Tongue (tissue), 2 donors: Measurements from ENCODE around the gene NOX5. TPM values are rescaled to one million over a fixed set of nuclear protein-coding genes. Genes with fewer than 3 reads are reported as not detected.

Source experiments
- DNase-seq: peaks from one replicate; pipeline ENCODE4 v3.0.0-alpha.2; 2015
- total RNA-seq: library from RNA; depleted of rRNA; stranded (reverse); fragments of >200 nt; gene quantifications from one replicate; pipeline ENCODE4 v1.2.3, GENCODE V29; 2014

NOX5 gene
- total RNA-seq, 1 donor from 2014 or later, result not detected

DNA sequence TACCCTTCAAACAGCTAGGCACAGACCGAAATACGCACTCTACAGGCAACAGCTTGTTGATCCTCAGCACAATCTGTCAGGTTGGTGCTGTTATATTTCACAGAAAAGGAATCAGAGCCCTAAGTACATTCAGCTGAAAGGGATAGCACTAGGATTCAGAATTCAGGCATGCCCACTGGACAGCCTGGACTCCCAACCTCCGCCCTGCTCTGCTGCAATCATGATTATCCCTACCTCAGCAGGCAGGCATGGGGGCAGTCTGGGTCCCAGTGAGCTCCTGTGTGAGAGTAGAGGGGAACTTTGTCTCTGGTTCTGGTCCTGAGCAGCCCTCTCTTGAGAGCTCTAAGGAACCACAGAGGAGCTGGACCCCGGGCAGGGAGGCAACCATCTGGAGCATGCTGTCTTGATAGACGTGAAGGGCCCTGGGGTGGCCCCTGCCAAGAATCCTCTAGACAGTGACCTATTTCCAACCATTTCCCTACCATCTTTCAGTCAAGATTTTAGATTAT, 23.4 kb upstream of the NOX5 start:
- DNase-seq, result no peak

DNA sequence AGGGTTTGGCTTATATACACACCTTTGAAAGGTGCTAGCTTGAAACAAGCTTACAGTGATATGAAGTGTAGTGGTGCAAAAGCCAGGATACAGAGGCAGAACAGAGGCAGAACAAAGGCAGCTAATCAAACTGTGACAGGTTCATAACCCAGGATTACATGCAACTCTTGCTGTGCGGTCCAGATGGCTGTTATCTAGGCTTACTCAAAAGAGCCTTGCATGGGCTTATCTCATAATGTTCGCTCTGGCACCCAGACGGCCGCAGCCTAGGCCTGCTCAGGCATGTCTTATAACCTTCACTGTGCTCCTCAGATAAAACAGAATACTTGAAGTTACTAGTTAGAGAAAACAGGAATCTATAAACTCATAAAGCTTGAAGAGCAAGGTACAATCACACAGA, 22.8 kb upstream of the NOX5 start:
- DNase-seq, result no peak

DNA sequence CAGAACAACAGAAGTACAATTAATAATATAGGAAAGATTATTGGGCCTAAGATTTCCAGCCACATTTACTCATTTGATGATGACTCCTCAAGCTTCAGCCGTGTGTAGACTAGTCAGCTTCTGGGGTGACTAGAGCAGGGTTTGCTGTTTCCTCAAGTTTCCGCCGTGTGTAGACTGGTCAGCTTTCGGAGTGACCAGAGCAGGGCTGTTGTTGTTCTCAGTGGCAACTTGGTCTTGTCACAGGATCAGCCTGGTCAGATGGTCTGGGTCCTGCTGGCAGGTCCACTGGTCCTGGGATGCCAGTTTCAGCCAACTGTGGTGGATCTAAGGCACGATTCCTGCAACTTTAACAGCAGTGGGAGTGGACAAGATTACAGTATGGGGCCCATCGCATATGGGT, 21.8 kb upstream of the NOX5 start:
- no peak for DNase-seq

DNA sequence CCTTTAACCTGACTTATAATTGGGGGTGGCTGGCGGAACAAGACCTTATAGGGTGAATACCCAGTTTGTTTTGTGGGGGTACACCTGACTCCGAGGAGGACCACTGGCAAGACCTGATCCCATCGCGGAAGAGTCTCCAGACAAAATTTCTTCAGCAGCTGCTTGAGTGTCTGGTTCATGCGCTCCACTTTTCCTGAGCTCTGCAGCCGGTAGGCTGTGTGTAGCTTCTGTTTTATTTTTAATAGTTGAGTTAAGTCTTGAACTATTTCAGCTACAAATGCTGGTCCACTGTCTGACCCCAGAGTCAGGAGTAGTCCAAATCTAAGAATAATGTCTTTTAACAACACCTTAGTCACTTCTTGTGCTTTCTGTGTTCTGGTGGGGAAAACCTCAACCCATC, 21.2 kb upstream of the NOX5 start:
- DNase-seq, result no peak

DNA sequence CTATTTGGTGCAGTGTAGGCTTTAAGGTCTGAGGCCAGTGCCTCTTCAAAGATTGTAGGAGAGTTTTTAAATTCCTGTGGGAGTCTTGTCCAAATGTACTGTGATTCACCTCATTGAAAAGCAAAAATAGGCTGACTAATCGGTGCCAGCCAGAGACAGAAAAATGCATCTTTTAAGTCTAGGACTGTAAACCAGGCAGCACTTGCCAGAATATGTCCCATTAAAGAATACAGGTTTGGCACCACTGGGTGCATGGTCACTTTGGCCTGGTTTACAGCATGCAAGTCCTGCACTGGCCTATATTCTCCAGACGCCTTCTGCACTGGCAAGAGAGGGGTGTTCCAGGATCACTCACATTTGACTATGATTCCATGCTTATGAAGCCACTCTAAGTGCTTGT, 20.3 kb upstream of the NOX5 start:
- no peak for DNase-seq

DNA sequence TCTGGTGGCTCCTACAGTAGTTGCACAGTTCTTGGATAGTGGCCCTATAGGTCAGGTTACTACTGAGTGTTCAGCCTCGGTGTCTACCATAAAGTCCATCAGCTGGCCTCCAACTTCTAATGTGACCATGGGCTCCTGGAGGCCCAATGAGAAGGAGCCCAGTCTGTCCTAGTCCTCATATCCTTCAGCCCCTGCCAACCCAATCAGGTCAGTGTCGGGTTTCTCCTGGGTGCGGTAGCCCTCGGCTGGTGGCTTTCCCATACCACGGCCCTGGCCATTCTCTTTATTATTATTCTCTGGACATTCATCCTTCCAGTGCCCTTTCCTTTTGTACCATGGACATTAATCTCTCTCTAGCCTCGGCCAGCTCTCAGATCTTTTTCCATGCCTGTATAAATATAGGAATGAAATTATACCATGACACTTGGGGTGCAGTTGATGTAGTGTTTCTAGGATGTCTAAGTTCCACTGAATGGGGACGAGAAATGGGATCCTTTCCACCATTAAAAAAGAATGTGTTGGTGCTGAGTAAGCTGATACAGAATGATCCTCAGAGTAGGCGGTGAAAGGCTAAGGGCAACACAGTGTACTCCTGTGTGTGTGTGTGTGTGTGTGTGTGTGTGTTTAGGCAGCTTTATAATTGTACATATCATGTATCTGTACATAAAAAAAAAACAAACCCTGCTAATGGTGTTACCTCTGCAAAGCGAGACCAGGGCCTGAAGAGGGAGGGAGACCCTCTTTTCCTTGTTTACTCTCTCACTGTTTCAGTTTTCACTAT, 19.3 kb upstream of the NOX5 start:
- no peak for DNase-seq

DNA sequence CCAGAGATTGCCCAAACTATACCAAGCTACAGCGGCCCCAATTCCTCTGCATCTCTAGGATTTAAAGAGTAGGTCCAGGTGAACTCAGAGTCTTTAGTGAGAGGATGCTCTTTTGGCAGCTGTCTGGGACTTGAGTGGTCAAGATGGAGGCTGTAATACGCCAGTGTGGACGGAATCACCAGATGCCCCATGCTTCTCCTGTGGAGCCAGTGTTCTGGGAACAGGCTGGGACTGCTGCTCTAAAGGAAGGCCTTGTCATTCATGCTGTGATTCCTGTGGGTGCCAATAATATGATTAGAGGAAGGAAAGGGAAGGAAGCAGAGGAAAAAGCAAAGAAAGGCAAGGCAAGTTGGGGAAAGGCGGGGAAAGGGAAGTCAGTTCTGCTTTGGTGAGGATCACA, 17.4 kb upstream of the NOX5 start:
- DNase-seq, result no peak

DNA sequence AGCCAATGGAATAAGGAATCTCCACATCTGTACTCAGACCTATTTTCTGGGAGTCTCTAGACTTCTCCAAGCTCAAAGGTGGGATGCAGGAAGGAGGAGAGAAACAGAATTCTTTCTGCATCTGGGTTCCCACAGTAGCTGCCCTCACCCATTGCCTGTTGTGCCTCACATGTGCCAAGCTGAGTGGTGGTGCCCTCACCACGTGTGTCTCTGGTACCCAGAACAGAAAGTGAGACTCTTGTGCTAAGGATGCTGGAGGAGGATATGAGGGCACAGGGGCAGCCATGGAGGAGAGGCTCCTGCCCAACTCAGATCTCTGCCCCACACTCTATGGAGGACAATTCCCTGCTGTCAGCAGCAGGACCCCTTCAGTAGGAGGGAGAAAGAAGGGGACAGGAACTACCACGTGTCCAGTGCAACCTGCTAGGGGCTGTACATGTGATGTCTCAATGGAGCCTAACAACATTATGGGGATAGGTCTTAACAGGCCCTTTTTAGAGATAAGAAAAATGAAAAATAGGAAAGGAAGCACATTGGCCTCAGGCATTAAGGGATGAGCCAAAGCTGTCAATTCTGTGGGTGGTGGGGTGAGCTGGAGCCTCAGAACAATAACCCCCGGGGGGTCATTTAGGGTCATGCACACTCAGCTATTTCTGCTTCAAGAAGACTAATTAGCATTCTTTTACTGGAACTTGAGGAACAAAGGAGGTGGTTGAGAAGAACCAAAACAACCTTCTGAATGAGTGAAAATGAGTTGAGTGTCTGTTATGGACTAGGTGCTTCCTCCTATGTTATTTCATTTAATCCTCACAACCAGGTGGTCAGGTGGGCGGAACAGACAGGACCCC, 16.3 kb upstream of the NOX5 start:
- no peak for DNase-seq

DNA sequence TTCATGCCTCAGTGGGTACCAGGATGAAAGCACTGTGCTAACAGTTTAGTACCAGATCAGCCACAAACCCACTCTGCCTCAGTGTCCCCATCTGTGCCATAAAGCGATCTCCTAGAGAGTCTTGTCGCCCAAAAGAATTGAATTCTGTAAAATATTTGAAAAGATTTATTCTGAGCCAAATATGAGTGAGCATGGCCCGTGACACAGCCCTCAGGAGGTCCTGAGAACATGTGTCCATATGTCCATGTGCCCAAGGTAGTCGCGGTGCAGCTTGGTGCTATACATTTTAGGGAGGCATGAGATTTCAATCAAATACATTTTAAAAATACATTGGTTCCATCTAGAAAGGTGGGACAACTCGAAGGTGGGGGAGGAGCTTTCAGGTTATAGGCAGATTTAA, 15.4 kb upstream of the NOX5 start:
- no peak for DNase-seq

DNA sequence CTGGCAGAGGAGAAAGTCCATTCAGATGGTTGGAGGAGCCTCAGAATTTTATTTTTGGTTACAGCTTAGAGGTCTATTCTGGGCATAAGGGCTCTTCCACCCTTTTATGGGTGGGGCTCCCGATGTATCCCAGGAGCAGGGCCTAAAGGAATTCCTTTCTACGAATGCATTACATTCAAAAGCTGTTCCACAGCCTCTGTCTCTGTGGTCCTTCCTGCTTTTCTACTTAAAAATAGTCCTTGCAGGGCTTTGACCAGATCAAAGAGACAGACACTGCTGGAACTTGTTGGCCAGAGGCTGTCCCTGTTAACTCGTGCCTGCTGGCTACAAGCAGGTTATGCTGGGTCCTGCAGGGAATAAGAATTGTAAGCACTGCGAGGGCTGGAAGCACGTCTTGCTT, 14.4 kb upstream of the NOX5 start:
- peak; percentile 45 for DNase-seq

DNA sequence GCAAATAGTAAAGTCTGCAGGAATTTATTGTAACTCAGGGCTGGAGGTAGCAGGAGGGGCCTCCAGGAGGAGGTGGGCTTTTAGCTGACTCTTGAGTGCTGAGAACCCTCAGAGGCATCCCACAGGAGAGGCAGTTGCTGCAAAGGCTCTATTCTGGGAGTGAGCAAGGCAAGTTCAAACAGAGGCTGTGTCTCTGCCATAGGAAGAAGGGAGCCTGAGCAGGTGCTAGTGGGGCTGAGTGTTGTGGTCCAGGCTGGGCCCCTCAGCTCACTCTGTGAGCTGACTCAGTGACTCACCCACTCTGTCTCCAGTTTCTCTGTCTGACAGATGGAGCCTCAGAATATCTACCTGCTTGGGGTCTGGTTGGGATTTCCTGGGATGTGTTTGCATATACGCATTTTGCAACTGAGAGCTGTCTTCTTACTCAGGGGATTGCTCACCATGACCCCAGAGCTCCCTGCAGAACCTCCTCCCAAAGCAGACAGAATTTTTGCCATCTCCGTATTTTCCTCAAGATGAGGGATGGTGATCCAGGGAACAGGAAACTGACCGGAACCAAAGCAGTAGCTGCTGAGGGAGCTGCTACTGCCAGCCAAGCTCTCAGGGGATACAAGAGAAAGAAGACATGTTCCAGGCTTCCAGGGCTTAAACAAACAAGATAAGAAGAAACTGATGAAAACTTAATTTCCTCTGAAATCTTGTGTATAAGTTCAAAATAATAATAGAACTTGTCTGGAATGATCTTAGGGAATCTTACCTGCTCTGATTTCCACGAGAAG, 13.6 kb upstream of the NOX5 start:
- peak; percentile 49 for DNase-seq

DNA sequence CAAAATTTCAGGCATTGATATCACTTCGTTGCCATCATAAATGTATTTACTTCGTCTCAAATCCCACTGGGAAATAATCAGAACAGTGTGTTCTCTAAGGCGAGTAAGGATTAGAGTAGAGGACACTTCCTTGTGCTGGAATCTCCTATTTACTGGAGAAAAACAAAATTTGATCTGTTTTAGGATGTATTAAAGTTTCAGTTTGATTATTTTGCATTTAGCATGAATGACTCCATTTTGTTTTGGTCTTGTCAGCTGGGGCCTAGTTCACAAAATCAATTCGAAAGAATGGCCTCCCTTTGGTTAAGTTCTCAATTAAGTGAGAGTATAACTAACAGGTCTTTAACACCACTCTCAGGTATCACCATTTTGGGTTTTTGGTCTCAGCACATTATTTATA, 11.7 kb upstream of the NOX5 start:
- no peak for DNase-seq

DNA sequence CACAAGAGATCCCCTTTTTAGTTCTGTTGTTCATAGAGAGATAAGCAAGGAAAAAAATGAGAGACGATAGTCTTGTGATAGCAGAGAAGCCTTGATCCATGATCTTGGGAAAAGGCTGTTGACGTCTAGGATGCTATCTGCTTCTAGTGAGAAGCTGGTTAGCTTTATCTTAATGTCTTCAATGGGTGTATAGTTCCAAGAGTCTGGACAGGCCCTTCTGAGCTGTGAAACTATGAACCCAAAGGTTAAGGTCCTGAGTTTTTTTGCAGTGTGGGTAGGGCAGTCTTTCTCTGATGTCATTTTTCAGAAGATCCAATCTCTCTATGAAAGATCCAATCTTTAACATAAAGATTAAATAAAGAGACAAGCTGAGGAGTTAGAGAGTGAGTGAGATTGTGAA, 10.5 kb upstream of the NOX5 start:
- DNase-seq, result no peak

DNA sequence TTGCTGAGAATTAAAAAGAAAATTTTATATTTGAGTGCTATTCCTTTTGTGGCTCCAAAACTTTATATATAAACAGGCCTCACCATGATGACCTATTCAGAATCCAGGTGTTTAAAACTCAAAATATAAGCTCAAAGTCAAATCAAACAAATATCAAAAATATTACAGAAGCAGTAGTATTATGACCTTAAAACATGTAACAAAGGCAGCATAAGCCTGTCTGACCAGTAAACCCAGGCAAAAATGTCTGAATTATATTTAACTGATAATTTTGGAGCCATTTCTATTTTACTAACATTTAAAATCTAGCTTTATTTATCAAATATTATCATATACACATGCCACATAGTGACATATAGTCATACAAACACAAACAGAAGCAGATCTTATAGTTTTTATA, 6.4 kb upstream of the NOX5 start:
- DNase-seq, result no peak

DNA sequence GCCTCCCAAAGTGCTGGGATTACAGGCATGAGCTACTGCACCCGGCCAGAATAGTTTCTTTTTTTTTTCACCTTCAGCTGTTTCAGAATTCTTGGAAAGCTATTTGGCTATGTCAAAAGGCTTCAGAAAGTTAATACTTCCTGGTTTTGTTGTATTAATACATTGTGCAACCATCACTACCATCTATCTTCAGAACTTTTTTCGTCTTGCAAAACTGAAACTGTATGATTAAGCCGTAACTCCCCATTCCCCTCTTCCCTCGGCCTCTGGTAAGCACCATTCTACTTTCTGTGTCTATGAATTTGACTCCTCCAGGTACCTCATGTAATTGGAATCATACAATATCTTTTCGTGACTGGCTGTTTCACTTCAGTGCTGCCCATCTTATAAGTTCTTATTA, 5.2 kb upstream of the NOX5 start:
- DNase-seq, result no peak

DNA sequence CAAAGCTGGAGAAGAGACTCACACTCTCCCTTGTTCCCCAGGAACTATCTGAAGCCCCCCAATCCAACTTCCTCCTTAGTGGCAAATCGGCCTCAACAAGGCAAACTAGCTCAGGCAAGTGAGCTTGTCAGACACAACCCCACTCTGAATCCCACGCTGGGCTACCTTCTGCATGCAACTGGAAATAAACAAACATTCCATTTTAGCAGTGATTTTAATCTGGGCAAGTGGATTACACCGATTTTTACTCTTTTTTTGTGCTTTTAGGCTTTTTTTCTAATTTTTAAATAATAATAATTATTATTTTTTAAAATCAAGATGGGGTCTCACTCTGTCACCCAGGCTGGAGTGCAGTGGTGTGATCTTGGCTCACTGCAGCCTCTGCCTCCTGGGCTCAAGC, 2.9 kb upstream of the NOX5 start:
- DNase-seq, result no peak

DNA sequence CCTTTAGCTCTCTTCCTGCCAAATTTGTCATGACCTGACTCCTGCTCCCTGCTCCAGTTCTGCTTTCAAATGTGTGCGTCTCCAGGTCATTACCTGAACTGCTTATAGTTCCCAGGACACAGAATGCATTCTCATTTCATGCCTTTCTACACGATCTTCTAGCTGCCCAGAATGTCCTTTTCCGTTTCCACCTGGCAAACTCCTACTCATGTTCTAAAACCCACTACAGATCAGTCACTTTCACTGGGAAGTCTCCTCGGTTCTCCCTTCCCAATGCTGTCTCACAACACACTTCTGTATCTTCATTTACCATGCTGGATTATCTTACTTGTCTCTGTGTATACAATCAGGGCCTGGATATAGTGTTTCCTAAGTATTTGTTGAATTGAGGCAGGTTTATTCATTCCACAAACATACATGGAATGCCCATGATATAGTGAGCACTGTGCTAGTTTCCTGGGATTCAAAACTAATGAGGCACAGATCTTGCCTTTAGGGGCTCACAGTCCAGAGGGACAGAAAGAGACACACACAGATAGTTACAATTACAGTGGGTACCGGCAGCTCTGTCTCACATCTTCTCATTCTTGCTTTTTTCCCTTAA, 1.6 kb upstream of the NOX5 start:
- DNase-seq, result no peak

DNA sequence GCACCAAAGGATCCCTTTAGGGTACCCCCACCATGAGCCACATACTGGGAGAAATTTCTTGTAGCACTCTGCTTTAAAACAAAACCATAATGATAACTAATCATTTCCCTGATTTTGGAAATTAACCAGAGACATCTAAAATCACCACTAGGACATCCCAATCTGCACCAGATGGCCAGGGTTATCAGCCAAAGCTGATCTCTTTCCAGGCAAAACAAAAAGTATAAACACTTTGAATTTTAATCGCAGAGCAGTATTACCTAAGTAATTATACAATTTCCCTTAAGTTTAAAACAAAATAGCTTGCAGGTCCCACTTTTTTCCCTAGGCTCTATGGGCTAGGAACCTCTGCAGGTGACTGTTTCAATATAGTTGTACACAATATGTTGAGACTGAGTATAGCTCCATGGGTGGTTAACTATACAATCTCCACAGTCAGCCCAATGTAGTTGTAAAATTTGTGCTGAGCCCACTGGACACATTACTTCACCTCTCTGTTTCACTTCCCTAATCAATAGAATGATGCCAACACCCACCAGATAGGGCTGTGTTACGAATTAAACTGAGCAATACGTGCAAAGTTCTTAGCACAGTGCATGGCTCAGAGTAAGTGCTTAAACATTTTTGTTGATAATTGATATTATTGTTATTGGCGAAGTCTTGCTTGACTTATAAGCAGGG, 629 bp upstream of the NOX5 start:
- DNase-seq, result no peak

DNA sequence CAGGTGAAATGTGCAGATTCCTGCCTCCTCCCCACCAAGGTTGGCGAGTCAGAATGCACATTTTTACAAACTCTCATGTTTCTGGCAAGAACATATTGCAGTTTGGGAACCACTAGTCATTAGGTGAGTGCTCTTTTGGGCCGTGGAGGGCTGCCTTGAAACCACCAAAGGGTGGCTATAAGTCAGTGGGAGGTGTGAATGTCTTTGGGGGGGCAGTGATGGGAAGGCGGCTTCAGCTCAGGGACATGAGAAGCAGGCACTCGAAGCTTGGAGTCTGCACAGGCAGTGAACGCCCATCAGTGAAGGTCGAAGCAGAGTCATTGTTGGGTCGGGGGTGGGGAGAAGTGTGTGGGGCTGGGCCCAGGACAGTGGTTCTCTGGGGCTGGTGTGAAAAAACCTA, 1.1 kb downstream of the NOX5 start:
- DNase-seq, result no peak

DNA sequence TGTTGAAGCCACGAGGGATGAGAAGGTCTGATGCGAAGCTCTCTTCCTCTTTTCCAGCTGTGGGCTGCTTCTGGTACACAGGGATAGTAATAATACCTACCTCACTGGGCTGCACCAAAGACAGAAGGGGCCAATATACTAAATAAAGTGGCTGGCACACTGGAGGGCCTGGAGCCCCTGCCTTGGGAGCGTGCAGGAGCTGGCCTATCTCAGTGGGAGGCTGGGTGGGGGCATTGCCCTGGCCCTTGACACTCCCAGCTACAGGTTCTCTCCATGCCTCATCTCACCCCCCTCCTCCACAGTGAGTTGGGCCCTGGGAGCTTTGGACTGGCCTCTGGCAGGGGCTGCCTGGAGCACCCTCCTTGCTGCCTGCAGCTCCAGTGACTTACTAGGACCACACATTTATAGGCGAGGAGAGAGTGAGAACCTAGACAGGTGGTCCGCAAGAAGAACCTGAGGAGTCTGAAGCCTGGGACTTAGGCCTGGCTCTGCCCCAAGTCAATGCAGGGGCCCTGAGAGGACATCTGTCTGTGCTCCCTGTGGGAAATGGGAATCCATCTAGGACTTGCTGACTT, 1.6 kb downstream of the NOX5 start:
- no peak for DNase-seq

DNA sequence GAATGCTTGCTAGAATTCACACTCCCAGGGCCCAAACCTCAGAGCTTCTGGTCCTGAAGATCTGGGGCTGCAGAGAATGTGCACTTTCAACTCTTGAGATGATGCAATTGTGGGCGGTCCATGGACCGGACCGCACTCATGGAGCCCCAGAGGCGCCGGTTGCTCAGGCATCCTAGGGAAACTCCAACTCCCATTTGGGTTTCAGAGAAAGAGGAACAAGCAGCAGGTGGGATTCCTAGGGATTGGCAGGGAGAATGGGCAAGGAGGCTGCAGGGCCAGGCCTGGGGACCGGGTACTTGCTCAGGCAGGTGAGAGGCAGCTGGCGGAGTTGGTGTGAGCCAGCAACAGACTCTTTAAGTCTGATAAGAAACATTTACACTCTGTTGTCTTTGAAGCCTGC, 3.5 kb downstream of the NOX5 start:
- no peak for DNase-seq
